HG03097 (cell line): ENCODE results near the gene MXD3.
"Not testable (repeated sequence)": the region's sequence is repeated elsewhere in the genome, so short reads cannot be mapped to it uniquely, and the experiment has no call there.

Experiments
- ATAC-seq: cut with Tn5 transposase; IDR thresholded peaks from one replicate; pipeline ENCODE4 v1.9.1; 2021; ENCODE audit not compliant: unreplicated experiment, low FRiP score

The MXD3 gene

DNA sequence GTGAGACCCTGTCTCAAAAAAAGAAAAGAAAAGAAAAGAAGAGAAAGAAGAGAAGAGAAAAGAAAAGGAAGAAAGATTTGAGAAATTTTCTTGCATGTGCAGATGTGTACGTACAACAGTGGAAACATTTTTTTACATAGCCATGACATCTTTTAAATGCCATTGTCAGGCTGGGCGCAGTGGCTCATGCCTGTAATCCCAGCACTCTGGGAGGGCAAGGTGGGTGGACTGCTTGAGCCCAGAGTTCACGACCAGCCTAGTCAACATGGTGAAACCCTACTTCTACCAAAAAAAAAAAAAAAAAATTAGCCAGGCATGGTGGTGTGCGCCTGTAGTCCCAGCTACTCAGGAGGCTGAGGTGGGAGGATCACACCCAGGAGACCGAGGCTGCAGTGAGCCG, 33.2 kb upstream of the MXD3 start:
- no peak for ATAC-seq

GRCh38 chr5:177343777-177344176, 32.1 kb upstream of the MXD3 start:
- no peak for ATAC-seq

GRCh38 chr5:177343000-177343399, 31.3 kb upstream of the MXD3 start:
- ATAC-seq, result not testable (repeated sequence)

DNA sequence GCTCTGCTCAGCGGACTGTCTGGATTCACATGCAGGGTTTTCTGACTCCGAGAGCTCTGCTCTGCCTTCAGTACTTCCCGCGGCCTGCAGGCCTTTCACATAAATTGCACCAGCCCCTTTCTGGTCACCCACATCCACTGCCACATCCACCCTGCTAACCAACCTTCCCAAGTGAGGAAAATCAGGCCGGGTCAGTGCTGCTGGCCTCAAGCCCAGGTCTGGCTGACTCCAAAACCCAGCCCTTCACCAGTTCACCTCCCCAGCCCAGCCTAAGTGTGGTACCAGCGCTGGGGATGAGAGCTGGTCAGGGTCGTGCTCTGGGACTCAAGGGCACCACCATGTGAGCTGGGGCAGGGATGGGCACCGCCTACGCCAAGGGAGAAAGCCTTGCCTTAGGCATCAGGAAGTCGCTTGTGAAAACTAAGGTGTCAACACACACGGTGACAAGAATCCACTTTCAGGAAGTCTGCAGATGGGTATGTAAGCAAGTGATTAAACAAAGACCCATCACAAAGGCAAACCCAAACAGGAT, 27.5 kb upstream of the MXD3 start:
- ATAC-seq, result no peak

- no peak for ATAC-seq
These were observed 26.8 kb upstream of the MXD3 start for GRCh38 chr5:177338251-177339106.

- ATAC-seq, result no peak
These were observed 25.2 kb upstream of the MXD3 start for GRCh38 chr5:177336603-177337494.

GRCh38 chr5:177336112-177336511, 24.4 kb upstream of the MXD3 start:
- ATAC-seq, result no peak

GRCh38 chr5:177335701-177336065, 24.0 kb upstream of the MXD3 start:
- ATAC-seq, result no peak

- no peak for ATAC-seq
These were observed 23.3 kb upstream of the MXD3 start for GRCh38 chr5:177334781-177335700.

DNA sequence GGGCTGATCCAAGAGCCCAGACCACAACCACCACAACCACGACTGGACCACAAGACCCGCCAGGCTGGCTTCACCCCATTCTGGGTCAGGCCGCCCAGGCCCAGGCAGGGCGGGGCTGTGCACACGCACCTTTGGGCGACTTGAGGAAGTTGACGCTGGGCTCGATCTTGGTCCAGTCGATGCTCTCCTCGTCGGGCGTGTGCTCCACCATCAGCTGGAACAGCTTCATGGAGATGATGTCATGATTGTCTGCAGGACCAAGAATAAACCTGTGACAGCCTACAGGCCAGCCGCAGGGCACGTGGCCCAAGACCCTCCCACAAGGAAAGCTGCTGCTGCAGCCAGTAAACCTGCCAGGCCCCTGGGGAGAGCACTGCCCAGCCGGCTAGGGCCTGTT, 22.5 kb upstream of the MXD3 start:
- ATAC-seq, result no peak

DNA sequence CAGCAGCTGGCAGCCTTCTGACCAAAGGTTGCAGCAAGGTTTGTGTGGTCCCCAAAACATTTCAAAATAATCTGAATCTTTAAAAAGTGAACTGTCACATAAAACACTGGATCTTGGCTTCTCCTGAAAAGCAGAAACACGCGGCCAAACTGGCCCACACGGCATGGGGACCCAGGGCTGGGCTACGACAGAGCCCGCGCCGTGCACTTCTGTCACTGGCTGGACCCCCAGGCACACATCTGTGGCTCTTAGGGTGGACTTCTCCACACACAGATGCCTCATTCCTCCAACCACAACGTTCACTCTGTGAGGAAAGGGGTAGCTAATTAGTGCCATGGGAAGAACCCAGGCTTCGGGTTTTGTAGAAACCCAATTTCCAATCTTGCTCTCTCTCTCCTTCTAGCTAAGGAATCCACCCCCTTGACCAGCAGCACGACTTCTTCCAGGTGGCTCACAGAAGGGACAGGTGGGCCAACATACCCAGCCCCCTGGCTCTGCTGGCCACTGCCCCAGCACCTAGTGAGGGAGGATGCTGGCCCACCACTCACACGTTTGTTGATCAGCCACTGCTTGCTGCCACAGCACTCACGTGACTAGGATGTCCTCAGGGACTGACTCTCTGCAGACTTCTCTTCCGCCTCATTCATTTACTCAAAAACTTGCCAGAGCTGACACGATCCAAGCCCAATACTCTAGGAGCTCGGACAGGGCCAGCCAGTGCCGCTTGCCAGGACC, 21.9 kb upstream of the MXD3 start:
- ATAC-seq, result no peak

DNA sequence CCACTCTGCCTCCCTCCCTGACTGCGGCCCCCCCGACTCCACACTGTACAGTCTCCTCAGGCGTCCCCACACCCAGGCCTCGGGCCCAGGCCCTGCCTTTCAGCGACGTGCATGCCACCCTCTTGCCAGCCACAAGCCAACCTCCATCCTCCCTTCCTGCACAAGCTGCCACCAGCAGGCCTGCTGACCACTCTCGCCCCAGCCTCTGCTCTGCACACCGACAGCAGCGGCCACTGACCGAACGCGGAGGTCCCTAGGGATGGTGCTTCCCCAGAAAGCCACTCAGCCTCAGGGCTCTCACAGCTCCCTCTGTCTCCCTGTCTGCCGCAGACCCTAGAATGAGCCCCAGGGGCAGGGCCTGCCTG, 21.2 kb upstream of the MXD3 start:
- ATAC-seq, result no peak

GRCh38 chr5:177332031-177332895, 20.6 kb upstream of the MXD3 start:
- no peak for ATAC-seq

DNA sequence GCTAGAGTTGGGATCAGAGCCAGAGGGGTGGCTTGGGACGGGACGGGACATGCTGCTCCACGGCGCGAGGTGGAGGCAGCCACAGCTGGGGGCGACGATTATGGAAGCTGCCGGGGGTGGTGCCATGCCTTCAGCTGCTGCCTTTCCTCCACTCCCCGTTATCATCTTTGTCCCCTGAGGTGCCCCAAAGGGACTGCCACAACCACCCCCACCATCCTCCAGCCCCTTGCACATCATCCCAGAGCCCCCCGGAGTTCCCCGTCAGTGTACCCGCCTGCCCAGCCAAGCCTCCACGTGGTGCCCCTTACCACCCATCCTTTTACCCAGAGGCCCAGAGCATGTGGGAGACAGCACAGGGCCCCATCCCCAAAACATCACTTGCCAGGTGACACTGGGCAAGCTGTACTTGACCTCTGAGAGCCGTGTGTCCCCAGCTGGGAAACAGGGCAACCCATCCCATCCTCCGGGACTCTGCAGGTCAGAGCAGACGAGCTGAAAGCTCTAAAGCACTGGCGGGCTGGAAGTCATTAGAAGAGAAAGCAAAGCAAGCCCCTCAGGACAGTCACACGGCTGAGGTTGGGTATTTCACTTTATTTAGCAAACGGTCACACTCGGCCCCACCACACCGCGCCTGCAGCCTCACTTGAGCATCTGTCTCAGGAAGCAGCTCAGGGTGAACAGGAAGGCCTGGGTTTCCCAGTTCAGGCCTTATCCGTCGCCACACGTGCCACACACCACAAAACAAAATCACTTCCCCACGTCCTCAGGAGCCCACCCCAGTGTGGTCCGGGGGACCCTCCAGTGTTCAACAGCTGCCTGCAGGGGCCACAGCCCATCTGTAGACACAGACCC, 19.5 kb upstream of the MXD3 start:
- ATAC-seq, result no peak

DNA sequence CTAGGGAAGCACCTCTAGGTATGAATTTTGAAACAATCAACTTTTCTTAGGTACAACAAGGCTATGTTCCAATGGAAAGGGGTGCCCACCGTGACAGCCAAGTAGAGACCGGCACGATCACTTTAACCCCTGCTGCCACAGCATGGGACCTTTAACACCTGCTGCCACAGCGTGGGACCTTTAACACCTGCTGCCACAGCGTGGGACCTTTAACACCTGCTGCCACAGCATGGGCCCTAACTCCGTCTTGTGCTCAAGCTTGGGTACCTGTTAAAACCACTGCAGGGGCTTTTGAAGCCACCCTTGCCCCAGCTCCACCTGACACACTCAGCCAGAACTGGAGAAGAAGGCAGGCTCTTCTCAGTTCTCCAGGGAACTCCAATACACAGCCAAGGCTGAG, 18.2 kb upstream of the MXD3 start:
- ATAC-seq, result no peak

DNA sequence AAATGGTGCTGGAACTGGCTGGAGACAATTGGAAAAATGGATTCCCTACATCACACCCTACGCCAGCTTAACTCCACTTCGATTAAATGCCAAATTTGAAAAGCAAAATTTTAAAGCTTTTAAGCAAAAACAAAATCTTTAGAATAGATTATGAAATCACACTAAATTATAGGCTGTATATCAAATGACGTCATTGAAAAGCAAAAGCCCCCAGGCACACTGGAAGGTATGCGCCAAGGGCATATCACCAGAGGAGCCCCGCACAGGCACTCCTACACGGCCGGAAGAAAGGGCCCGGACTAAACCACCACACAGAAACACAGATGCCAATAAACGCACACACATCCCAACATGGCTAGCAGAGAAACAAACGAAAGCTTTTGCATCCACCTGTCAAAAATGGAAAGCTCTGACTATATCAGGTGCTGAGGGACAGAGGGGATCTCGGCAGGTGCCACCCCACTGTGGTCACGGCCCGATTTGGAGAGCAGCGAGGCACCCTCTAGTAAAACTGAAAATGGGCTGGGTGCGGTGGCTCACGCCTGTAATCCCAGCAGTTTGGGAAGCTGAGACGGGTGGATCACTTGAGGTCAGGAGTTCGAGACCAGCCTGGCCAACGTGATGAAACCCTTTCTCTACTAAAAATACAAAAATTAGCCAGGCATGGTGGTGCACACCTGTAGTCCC, 17.0 kb upstream of the MXD3 start:
- no peak for ATAC-seq
